ENCODE data around the gene FAM89A. TPM values are rescaled to one million over a fixed set of nuclear protein-coding genes. Genes with fewer than 3 reads are reported as not detected.

FAM89A gene
- total RNA-seq, 1 donor from 2014 or later = 20.3 TPM

- peaks cover 30% of the 10 kb centered on the region for H3K4me1 Mint-ChIP-seq
- DNase-seq = no peak
- no peaks in the 10 kb centered on the region for H3K27me3 Mint-ChIP-seq
- no peaks in the 10 kb centered on the region for H3K9me3 Mint-ChIP-seq
- H3K27ac Mint-ChIP-seq = no peak overlapping the region
- intact Hi-C loops (cut with micrococcal nuclease) = loop anchor here (10.0 kb wide), 1 partner anchor 364 kb away; the partner anchor contains the start of genes EXOC8 and SPRTN
- peaks cover 10% of the 10 kb centered on the region for H3K36me3 Mint-ChIP-seq (ENCODE audit: low read depth)
- no peak overlapping the region for H3K4me3 Mint-ChIP-seq
Observed at GRCh38 chr1:230970432-230970831, 69.6 kb downstream of the FAM89A start.

Other genes starting within 250 kb of the FAM89A start
- 12.4 and 13.7 TPM in 2 replicates for gene C1orf198, start 171.7 kb downstream of the FAM89A start, total RNA-seq
- 22.7 and 23.8 TPM in 2 replicates for gene TTC13, start 61.4 kb downstream of the FAM89A start, total RNA-seq
- gene ARV1, start 61.2 kb downstream of the FAM89A start, total RNA-seq = 15.0 and 15.2 TPM in 2 replicates
- not detected in 2 replicates for gene TRIM67, start 121.8 kb upstream of the FAM89A start, total RNA-seq
- 45.6 and 47.5 TPM in 2 replicates for gene GNPAT, start 201.0 kb upstream of the FAM89A start, total RNA-seq